ENCODE measurements around the gene MAPK1IP1L.
"Not testable (repeated sequence)": the region's sequence is repeated elsewhere in the genome, so short reads cannot be mapped to it uniquely, and the experiment has no call there.

Gene MAPK1IP1L

GRCh38 chr14:55043528-55043927 lies 7.9 kb upstream of the MAPK1IP1L start:
- H3K36me3 ChIP-seq (ENCODE audit: insufficient read depth, low read length): peaks cover 25% of the 10 kb centered on the region
- H2AFZ ChIP-seq (ENCODE audit: low read depth, low read length): no peak overlapping the region
- no peak overlapping the region for H3K4me3 ChIP-seq (ENCODE audit: low read length)
- H3K4me1 ChIP-seq (ENCODE audit: insufficient read depth, low read length): no peaks in the 10 kb centered on the region
- no peaks in the 10 kb centered on the region for H3K27me3 ChIP-seq (ENCODE audit: insufficient read depth, low read length)
- H3K9me3 ChIP-seq (ENCODE audit: low read length): no peaks in the 10 kb centered on the region

- no peak overlapping the region for H3K4me3 ChIP-seq (ENCODE audit: low read length)
- H3K27me3 ChIP-seq (ENCODE audit: insufficient read depth, low read length): no peaks in the 10 kb centered on the region
- H3K4me1 ChIP-seq (ENCODE audit: insufficient read depth, low read length): no peaks in the 10 kb centered on the region
- H3K9me3 ChIP-seq (ENCODE audit: low read length): no peaks in the 10 kb centered on the region
- H3K36me3 ChIP-seq (ENCODE audit: insufficient read depth, low read length): peaks cover 19% of the 10 kb centered on the region
- H2AFZ ChIP-seq (ENCODE audit: low read depth, low read length): no peak overlapping the region
Observed at GRCh38 chr14:55045087-55045486, 6.4 kb upstream of the MAPK1IP1L start.

- Histone ChIP-seq H3K36me3 (ENCODE audit: insufficient read depth, low read length) (peaks cover 18% of the 10 kb centered on the region), H3K4me1 (ENCODE audit: insufficient read depth, low read length) (peaks cover 5% of the 10 kb centered on the region), H2AFZ (ENCODE audit: low read depth, low read length) (no peak overlapping the region), H3K27me3 (ENCODE audit: insufficient read depth, low read length) (no peaks in the 10 kb centered on the region), H3K4me3 (ENCODE audit: low read length) (no peak overlapping the region), H3K9me3 (ENCODE audit: low read length) (no peaks in the 10 kb centered on the region)
Observed at GRCh38 chr14:55047301-55048053, 4.0 kb upstream of the MAPK1IP1L start.

GRCh38 chr14:55048900-55049436 lies 2.5 kb upstream of the MAPK1IP1L start:
- Histone ChIP-seq H2AFZ (ENCODE audit: low read depth, low read length) (no peak overlapping the region), H3K9me3 (ENCODE audit: low read length) (no peaks in the 10 kb centered on the region), H3K4me3 (ENCODE audit: low read length) (no peak overlapping the region), H3K4me1 (ENCODE audit: insufficient read depth, low read length) (peaks cover 16% of the 10 kb centered on the region), H3K36me3 (ENCODE audit: insufficient read depth, low read length) (peaks cover 15% of the 10 kb centered on the region), H3K27me3 (ENCODE audit: insufficient read depth, low read length) (no peaks in the 10 kb centered on the region)

GRCh38 chr14:55051165-55051422 lies 353 bp upstream of the MAPK1IP1L start:
- Histone ChIP-seq H3K4me1 (ENCODE audit: insufficient read depth, low read length) (peaks cover 16% of the 10 kb centered on the region), H3K9me3 (ENCODE audit: low read length) (peaks cover 7% of the 10 kb centered on the region), H3K27me3 (ENCODE audit: insufficient read depth, low read length) (no peaks in the 10 kb centered on the region), H3K4me3 (ENCODE audit: low read length) (peak overlapping the region; percentile 87), H2AFZ (ENCODE audit: low read depth, low read length) (peak overlapping the region; percentile 44), H3K36me3 (ENCODE audit: insufficient read depth, low read length) (peaks cover 29% of the 10 kb centered on the region)

GRCh38 chr14:55052269-55052930 lies 953 bp downstream of the MAPK1IP1L start:
- Histone ChIP-seq H3K4me3 (ENCODE audit: low read length) (peak overlapping the region; percentile 87), H2AFZ (ENCODE audit: low read depth, low read length) (no peak overlapping the region), H3K36me3 (ENCODE audit: insufficient read depth, low read length) (peaks cover 36% of the 10 kb centered on the region), H3K4me1 (ENCODE audit: insufficient read depth, low read length) (peaks cover 16% of the 10 kb centered on the region), H3K27me3 (ENCODE audit: insufficient read depth, low read length) (no peaks in the 10 kb centered on the region), H3K9me3 (ENCODE audit: low read length) (peaks cover 9% of the 10 kb centered on the region)

- peaks cover 42% of the 10 kb centered on the region for H3K36me3 ChIP-seq (ENCODE audit: insufficient read depth, low read length)
- H3K9me3 ChIP-seq (ENCODE audit: low read length): peaks cover 11% of the 10 kb centered on the region
- H3K4me3 ChIP-seq (ENCODE audit: low read length): peak overlapping the region; percentile 87
- H2AFZ ChIP-seq (ENCODE audit: low read depth, low read length): no peak overlapping the region
- H3K27me3 ChIP-seq (ENCODE audit: insufficient read depth, low read length): no peaks in the 10 kb centered on the region
- H3K4me1 ChIP-seq (ENCODE audit: insufficient read depth, low read length): peaks cover 16% of the 10 kb centered on the region
Observed at GRCh38 chr14:55053018-55053417, 1.6 kb downstream of the MAPK1IP1L start.

GRCh38 chr14:55053500-55053899 lies 2.1 kb downstream of the MAPK1IP1L start:
- peak overlapping the region; percentile 87 for H3K4me3 ChIP-seq (ENCODE audit: low read length)
- H3K27me3 ChIP-seq (ENCODE audit: insufficient read depth, low read length): no peaks in the 10 kb centered on the region
- peaks cover 12% of the 10 kb centered on the region for H3K9me3 ChIP-seq (ENCODE audit: low read length)
- no peak overlapping the region for H2AFZ ChIP-seq (ENCODE audit: low read depth, low read length)
- peaks cover 16% of the 10 kb centered on the region for H3K4me1 ChIP-seq (ENCODE audit: insufficient read depth, low read length)
- peaks cover 47% of the 10 kb centered on the region for H3K36me3 ChIP-seq (ENCODE audit: insufficient read depth, low read length)

- Histone ChIP-seq H2AFZ (ENCODE audit: low read depth, low read length) (no peak overlapping the region), H3K9me3 (ENCODE audit: low read length) (peaks cover 12% of the 10 kb centered on the region), H3K4me3 (ENCODE audit: low read length) (no peak overlapping the region), H3K36me3 (ENCODE audit: insufficient read depth, low read length) (peaks cover 51% of the 10 kb centered on the region), H3K4me1 (ENCODE audit: insufficient read depth, low read length) (peaks cover 16% of the 10 kb centered on the region), H3K27me3 (ENCODE audit: insufficient read depth, low read length) (no peaks in the 10 kb centered on the region)
Observed at GRCh38 chr14:55054098-55054497, 2.7 kb downstream of the MAPK1IP1L start.

- Histone ChIP-seq H3K27me3 (ENCODE audit: insufficient read depth, low read length) (no peaks in the 10 kb centered on the region), H3K9me3 (ENCODE audit: low read length) (peaks cover 12% of the 10 kb centered on the region), H3K36me3 (ENCODE audit: insufficient read depth, low read length) (peaks cover 84% of the 10 kb centered on the region), H2AFZ (ENCODE audit: low read depth, low read length) (no peak overlapping the region), H3K4me3 (ENCODE audit: low read length) (no peak overlapping the region), H3K4me1 (ENCODE audit: insufficient read depth, low read length) (peaks cover 7% of the 10 kb centered on the region)
Observed at GRCh38 chr14:55057919-55058318, 6.5 kb downstream of the MAPK1IP1L start.

- peaks cover 85% of the 10 kb centered on the region for H3K36me3 ChIP-seq (ENCODE audit: insufficient read depth, low read length)
Observed at GRCh38 chr14:55059333-55059732, 7.9 kb downstream of the MAPK1IP1L start.

GRCh38 chr14:55062517-55063351 lies 11.3 kb downstream of the MAPK1IP1L start:
- H3K4me1 ChIP-seq (ENCODE audit: insufficient read depth, low read length): no peaks in the 10 kb centered on the region
- H2AFZ ChIP-seq (ENCODE audit: low read depth, low read length): no peak overlapping the region
- no peaks in the 10 kb centered on the region for H3K27me3 ChIP-seq (ENCODE audit: insufficient read depth, low read length)
- peaks cover 3% of the 10 kb centered on the region for H3K9me3 ChIP-seq (ENCODE audit: low read length)
- peaks cover 89% of the 10 kb centered on the region for H3K36me3 ChIP-seq (ENCODE audit: insufficient read depth, low read length)
- H3K4me3 ChIP-seq (ENCODE audit: low read length): no peak overlapping the region

More at GRCh38 chr14:55059333-55059732, 7.9 kb downstream of the MAPK1IP1L start:
- no peaks in the 10 kb centered on the region for H3K4me1 ChIP-seq (ENCODE audit: insufficient read depth, low read length)
- H2AFZ ChIP-seq (ENCODE audit: low read depth, low read length): no peak overlapping the region
- H3K27me3 ChIP-seq (ENCODE audit: insufficient read depth, low read length): no peaks in the 10 kb centered on the region
- H3K4me3 ChIP-seq (ENCODE audit: low read length): no peak overlapping the region
- H3K9me3 ChIP-seq (ENCODE audit: low read length): peaks cover 12% of the 10 kb centered on the region

- not testable (repeated sequence) for H3K9me3 ChIP-seq (ENCODE audit: low read length); H3K4me1 ChIP-seq (ENCODE audit: insufficient read depth, low read length); H2AFZ ChIP-seq (ENCODE audit: low read depth, low read length); H3K27me3 ChIP-seq (ENCODE audit: insufficient read depth, low read length); H3K4me3 ChIP-seq (ENCODE audit: low read length)
- peaks cover 73% of the 10 kb centered on the region for H3K36me3 ChIP-seq (ENCODE audit: insufficient read depth, low read length)
Observed at GRCh38 chr14:55064896-55065295, 13.4 kb downstream of the MAPK1IP1L start.
